GM21423 (cell line): Measurements from ENCODE around the gene PAX3.

Experiments
- ATAC-seq: cut with Tn5 transposase; IDR thresholded peaks from one replicate; pipeline ENCODE4 v1.9.1; 2021; ENCODE audit warnings: mild to moderate bottlenecking, moderate library complexity; ENCODE audit not compliant: unreplicated experiment

PAX3 gene

DNA sequence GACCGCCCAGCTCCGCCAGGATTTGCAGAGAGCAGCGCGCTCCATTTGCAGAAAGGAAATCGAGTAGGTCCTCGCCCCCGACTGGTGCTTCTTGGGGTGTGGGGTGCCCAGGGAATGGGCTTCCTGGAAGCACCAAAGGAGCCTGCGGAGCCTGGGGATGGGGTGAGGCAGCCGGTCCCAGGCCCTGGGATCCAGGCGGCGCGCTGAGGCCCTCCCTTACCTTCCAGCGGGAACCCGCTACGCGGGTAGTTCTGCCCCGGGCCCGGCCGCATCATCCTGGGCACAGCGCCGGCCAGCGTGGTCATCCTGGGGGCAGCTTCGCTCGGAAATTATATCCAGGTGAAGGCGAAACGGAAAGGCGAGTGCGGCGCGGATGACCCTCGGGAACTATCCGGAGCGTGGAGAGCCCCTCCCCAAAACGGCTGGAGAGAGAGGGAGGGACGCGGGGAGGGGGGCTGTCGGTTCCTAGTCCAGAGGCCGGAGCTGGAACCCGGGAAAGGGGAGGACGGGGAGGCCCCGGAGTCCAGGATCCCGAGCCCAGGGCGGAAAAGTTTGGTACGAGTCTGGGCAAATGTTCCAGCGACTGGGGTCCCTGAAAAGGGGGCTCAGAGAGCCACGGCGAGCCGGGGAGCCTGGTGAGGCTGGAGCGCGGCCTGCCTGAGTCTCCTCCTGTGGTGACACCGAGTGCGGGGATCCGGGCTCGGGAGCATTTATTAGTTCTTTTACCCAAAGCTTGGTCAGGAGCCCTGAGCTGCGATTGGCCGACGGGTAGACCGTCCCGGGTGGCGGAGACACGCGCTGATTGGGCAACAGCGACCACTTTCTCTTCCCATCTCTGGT lies at the start of gene PAX3:
PAX3 (minus strand) TSS at position 688 of the 840 bp plus-strand sequence; CDS start at position 305, 383 bp downstream.
- no peak for ATAC-seq

DNA sequence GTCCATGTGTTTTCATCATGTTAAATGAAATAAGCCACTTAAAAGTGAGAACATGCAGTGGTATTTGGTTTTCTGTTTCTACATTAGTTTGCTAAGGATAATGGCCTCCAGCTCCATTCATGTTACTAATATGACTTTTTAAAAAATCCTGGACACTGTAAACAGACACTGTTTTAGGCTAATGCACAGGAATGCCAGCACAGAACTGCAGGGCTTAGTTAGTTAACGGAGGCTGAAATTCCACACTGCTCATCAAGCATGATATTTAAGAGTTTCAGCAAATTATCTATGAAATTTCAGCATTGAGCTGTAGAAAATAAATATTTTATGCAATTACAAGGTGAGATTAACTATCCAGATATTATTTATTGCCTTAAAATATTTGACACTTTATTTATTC lies 42.5 kb upstream of the PAX3 start:
- no peak for ATAC-seq

DNA sequence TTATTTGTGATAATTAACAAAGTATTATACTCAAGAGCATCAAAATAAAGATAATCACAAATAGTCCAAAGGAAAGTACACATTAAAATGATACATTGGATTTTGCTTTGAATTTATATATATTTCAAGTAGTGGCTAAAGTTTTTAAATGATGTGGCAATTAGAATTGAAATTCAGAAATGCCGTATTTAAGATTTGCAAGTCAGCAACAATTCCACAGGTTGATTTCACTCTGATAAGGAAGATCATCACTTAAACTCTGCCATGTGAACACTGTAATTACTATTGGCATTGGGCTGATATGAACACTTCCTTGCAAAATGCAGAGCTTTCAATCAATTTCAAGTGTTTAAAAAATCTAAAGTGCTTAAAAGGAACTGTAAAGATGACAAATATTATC lies 39.6 kb upstream of the PAX3 start:
- no peak for ATAC-seq

DNA sequence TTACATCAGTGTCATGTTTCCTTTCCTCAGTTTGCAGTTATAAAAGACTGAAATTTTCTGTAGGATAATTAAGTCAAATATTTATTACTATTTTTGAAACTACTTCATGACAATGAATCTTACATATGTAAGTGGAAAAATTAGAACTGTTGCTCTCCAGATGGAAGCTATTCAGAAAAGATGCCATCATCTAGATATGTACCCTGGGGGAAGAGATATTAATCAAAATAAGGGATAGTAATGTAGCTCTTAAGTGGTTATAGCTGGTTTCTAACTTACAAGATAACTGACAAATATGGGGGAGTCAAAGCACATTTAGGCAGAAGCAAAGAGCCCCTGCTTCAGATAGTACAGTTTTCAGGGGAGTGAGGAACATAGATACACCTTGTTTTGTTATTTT lies 38.1 kb upstream of the PAX3 start:
- ATAC-seq, result no peak

DNA sequence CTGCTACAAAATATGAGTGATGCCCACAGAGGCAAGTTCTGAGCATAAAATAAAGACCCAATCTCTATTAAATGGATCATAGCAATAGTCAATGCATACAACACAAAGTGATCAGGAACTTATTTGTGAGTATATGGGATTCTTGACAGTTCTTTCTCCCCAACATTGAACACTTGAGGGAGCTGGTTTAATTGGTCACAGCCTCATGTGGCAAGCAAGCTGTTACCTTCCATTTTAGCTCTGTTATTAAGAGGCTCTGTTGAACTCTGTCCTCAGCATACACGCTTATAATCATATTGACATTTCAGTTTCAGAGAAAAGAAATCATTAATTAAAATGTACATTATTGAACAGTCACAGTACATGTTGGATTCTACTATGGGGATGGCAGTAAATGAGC lies 37.6 kb upstream of the PAX3 start:
- no peak for ATAC-seq

DNA sequence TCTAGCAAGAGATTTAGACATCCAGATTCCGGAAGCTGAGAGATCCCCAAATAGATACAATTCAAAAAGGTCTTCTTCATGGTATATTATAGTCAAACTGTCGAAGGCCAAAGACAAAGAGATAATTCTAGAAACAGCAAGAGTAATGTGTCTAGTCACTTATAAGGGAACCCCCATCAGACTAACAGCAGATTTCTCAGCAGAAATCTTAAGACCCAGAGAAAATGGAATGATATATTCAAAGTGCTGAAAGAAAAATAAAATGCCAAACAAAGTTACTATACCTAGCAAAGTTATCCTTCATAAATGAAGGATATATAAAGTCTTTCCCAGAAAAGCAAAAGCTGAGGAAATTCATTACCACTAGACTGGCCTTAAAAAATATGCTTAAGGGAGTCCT lies 36.1 kb upstream of the PAX3 start:
- no peak for ATAC-seq

DNA sequence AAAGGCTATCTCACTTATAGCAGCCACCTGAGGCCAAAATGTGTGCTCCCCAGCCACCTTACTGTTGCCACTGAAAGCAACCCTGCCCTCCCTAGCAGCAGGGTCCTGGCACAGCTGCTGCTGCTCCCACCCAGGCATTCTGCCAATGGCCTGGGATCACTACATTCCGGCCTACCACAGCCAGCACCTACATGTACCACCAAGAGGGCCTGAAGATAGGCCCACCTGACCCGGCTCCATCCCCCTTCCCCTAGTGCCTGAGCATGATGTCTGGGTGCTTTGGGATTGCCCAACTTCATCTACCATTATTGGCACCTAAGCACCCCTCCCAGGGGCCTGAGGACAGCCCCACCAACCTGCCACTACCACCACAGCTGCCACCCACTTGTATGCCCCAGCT lies 34.6 kb upstream of the PAX3 start:
- no peak for ATAC-seq

DNA sequence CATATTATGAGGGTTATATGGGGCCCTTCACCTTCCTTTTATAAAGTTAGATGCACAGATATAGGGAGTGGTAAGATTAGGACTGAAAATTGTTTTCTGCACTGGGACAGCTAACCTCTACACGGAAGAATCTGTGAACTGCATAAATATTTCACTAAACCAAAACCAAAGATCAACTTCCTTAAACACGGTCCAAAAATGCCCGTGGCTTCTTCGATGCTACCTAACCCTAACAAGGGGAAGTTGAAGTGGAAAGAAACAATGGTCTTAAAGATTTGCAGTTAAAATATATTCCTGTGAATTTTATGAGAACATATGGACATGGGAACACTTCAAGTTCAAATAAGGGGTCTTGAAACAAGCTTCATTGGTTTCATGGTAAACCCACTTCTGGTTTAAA lies 33.3 kb upstream of the PAX3 start:
- ATAC-seq, result no peak

DNA sequence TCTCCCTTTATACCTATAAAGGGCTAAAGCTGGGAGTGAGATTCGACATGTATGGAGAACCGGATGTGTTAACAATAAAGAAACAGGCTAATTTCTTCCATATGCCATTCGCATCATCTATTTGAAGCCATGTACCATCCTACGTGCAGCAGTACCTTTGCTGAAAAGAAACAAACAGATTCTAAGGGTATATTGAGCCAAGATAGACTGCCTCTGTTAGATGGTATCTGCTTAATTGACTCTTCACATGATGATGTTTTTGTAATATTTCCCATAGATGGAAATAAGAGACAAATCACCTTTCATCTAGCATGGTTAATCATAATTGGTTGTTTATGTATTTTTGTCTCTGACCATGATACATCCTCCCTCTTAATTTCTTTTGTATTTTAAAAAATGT lies 32.1 kb upstream of the PAX3 start:
- ATAC-seq, result no peak

DNA sequence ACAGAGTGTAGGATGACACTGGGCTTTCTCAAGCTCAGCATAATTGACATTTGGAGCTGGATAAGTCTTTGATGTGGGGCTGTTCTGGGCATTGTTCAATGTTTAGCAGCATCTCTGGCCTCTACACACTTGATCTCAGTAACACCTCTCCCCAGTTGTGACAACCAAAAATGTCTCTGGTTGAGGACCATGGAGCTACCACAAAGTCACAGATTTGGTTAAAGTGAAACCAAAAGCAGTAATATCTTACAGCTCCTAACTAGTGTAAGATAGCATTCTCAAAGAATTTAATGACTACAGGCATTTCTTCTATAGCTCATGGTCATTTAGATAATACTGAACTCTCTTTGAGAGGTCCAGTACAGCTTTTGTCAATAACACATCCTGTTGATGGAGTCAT lies 23.4 kb upstream of the PAX3 start:
- ATAC-seq, result peak; percentile 16

DNA sequence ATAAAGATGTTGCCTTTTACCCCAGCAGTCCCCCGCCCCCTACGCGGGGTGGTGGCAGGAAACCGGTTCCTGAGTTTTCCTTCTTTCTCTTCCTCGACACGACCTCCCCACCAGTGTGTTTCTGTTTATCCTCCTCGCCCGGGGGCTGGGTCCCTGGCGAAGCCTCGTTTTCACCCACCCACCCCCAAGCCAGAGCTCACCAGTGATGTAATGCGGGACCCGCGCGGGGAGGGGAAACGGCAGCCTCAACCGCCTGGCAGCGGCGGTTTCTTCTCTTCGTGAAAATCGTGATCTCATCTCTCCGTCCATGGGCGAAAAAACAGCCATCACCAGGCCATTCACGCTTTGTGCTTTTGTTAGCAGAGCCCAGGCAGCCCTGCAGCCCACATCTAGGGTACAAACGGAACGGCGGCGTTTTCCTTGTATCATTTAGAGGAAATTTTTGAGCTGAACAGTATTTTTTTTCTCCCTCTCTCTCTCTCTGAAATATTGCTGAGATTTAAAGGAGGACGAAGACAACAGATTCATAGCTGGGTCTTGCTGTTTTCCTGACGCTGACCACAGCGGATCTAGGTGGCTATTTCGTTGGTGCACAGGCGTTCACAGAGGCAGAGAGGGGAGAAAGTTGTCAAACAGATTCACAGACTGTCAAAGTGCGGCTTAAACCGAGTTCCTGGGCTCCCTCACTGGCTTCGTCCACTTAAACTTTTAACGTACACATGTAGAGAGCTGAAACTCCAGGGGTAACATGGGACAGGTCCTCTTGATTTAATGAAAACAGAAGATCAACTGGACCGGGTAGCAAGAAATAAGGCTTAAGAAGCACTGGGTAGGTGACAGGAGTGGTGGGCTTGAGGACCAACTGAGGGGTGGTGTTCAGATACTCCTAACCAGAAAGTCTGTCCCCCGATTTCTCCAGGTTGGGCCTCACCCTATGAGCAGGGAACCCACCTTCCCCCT lies 21.9 kb upstream of the PAX3 start:
- ATAC-seq, result peak; percentile 12

DNA sequence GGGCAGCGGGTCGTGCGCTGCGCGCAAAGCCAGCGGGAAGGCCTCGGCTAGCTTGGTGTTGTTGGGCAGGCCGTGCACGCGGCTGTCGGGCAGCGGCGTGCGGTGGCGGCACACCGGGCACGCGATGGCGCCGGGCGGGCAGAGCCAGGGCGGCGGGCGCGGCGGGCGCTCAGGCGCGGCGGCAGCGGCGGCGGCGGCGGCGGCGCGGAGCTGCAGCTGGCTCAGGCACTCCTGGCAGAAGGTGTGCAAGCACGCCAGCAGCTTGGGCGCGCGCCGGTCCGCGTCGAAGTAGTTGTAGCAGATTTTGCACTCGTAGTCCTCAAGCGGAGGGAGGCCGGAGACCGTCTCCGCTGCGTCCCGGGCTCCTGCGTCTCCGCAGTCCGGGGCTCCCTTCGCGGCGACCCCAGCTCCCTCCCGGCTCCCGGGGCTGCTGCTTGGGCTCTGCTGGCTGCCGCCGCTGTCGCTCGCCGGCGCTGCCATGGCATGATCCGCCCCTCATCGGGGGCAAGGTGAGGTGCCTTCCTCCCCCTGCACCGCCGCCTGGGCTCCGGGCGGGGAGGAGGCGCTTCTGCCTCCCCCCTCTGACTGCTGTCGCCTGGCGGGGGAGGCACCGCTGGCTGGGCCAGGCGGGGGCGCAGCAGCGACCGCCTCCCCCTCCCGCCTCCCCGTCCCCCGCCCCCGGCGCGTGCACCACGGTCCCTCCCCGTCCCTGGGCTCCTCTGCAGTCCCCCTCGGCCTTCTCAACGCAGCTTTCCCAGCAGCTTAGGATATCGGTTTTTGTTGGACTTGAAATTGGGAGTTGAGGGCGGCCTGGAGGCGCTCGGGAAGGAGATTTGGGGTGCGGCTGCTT lies 21.0 kb upstream of the PAX3 start:
- ATAC-seq, result peak; percentile 49

DNA sequence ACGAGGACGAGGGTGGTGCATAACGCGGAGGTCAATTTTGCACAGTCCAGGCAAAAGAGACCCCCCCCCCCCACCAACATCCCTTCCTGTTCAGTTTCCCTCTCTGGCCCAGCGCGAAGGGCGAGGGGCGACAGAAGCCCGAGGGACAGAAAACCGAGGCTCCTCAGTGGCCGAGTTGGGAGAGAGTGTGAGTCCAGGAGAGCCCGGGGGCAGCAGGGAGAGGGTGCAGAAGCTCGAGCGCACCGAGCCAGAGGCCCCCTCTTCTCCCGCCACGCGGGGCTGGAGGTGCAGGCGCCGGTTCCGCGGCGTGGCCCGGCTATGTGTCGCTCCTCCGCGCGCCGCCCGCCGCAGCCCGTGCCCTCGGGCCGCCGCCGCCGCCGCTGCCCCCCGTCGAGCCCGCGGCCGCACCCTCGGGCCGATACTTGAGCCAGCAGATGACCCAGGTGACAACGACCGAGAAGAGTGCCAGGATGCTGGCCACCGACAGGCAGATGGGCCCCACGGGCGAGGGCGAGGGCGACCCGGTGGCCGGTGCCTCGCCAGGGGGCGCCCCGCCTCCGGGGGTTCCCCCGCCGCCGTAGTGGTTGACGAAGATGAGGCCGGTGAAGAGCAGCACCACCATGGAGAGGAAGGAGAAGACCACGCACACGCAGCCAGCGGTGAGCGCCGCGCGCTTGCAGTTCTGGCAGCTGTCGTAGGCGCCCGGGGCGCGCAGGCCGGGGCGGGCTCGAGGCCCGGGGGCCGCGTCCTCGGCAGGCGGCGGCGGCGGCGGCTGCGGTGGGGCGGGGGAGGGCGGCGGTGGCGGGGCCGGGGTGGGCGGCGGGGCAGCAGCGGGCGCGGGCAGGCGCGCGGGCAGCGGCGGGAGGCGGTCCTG lies 20.2 kb upstream of the PAX3 start:
- peak; percentile 34 for ATAC-seq

DNA sequence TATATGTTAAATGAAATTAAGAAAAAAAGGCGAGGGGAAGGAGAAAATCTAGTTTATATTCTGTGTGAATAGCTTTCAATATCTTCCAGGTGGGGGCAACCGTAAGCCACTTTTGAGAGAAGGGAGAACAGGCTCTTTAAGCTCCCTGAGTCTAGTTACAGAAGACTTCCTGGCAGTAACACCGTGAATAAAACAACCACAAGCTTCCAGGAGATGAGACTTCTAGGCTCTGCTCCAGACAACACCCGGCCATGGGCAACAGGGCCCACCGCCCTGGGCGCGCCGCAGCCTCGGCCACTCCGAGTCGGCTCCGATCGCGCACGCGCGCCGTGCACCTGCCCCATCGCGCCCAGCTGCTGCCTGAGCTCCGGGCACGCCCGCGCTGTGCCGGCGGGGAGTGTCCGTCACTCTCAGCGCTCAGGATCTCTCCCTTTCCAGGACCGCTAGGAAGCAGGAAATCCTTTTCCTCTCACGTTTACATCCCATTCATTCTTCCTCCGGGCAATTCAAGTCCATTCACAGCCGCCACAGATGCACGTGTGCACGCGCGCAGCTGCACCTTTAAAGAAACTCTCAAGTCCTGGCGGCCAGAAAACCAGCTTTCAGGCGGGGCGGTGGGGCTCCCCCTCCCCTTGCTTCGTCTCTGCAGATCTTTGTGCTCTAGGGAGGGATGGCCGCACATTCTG lies 19.4 kb upstream of the PAX3 start:
- peak; percentile 41 for ATAC-seq

DNA sequence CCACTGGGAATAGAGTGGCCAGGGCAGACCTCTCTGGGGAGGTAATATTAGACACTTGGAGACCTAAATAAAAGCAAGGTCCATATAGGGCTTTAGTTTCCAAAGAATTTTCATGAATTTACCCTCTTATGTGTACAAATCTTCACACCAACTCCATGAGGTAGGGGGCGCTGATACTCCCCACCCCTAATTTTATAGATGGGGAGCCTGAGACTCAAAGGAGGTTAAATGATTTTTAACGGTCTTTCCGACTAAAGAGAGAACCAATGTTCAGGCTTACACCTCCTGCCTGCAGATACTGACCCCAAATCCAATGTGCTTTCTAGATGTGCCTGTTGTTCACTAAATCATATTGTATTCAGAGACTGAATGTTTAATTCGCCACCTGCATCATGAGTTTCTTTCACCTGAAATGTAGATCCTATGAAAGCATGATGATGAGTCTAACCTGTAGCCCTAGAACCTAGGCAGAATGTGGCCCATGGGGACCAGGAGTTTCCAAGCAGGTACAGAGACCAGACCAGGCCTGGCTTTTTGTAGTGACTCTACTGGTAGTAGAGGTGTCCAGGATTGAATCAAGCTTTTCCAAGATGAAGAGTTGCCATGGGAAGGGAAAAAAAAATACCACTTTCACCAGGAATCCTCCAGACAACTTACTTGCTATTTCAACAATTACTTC lies 16.8 kb upstream of the PAX3 start:
- no peak for ATAC-seq

DNA sequence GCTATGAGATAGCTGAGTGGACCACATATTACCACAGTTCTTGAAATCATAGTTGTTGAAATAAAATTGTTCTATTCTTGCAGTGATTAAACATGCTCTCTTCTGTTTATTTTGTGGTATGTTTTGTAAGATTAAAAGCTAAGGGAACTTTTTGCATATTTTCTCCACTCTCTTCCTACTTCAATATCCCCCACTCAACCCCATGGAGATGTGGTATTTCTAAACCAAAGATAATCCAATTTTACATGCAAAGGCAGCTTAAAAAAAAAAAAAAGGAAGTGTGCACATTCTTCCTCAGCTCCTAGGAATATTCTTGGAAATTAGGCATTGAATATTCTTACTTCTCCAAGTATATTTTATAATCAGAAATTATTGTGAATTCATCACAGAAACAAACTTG lies 15.0 kb upstream of the PAX3 start:
- ATAC-seq, result no peak

DNA sequence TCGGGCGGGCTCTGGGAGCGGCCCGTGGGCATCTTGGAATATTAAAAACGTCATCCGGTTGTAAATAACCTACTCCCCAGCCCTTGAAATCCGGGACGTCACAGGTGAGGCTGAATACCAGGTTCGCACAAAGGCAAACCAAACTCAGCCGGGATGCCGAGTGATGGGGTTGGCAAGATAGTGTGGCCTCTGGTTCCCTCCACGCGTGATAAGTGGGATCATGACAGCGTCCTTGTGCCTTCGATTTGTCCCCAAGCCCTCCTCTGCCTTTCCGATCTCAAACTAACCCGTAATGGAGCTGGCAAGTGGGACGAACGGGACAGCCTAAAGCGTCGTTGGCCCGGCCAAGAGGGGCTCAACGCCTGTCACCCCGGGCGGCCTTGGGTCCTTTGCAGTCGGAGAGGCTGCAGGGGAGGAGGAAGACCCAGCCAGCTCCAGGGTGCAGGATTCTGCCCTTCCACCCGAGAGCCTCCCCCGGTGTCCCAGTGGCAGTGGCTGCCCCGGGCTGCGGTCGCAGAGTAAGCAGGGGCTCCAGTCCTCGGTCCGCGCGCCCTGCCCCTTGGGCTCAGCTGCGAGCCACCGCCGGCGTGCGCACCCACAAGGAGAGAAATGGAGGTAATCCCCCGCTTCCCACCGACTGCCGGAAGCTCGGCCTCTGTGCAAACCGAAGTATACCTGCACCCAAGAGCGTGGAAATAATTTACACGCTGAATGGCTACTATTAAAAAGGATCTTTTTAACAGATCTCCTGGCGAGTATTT lies 13.4 kb upstream of the PAX3 start:
- no peak for ATAC-seq

DNA sequence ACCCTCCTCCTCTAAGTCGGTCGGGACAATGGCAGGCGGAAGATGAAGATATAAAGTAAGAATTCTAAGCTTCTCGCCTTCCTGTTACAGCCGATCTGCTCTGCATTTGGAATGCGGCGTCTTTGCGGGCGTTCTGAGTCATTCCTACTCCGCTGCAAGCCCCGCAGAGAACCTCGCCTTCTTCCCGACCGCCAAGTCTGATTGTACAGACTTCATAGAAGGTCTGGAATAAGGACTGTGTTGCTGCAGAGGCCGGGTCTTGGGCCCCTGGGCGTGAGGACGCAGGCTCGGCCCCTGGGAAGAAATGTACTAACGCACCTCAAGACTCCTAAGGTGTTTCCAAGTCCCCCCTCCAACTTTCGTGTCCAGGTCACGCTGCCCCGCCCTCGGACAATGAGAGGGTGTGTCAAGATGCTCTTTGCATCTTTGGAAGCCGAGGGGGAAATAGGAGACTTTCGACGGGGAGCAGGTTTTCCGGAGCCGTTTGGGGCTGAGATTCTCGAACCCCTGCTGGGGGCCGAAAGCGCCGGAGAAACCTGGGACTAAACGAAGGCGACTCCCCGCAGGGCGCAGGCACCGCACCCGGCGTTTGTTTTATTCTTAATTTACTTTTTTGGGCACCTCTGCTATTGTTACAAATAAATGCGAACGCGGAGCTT lies 12.7 kb upstream of the PAX3 start:
- no peak for ATAC-seq
